Measurements from ENCODE around the gene HYOU1.
"Not testable (repeated sequence)": the region's sequence is repeated elsewhere in the genome, so short reads cannot be mapped to it uniquely, and the experiment has no call there.

Gene HYOU1

GRCh38 chr11:119041821-119042514 is 15.0 kb downstream of the HYOU1 start:
- no peak for DNase-seq

GRCh38 chr11:119039471-119039870 is 17.5 kb downstream of the HYOU1 start:
- not testable (repeated sequence) for DNase-seq

DNA sequence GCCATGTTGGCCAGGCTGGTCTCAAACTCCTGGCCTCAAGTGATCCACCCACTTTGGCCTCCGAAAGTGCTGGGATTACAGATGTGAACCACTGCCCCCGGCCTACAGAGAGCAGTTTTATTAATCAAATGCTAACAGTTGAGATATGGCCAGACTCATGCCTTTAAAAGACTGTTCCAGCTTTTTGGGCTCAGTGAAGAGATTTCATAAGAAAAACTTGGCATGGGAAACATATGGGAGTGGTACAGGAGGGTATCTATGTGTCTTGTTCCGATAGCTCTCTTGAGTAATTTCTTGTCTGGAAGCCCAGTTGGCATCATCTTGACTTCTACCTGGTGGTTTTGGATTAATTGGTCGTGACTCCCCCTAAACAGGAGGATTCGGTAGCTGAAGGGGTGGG is 18.1 kb downstream of the HYOU1 start:
- no peak for DNase-seq

DNA sequence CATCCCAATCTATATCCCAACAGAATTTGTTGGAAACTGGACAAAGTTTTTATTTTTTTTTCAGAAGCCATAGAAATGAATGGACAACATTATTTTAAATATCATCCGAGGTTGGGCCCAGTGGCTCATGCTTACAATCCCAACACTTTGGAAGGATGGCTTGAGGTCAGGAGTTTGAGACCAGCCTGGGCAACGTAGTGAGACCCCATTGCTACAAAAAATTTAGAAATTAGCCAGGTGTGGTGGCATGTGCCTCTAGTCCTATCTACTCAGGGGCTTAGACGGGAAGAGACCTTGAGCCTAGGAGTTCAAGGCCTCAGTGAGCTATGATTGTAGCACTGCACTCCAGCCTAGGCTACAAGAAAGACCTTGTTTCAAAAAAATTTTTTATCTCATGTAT is 22.2 kb downstream of the HYOU1 start:
- DNase-seq, result no peak

- not testable (repeated sequence) for DNase-seq
These were observed 23.6 kb downstream of the HYOU1 start for GRCh38 chr11:119033421-119033820.

DNA sequence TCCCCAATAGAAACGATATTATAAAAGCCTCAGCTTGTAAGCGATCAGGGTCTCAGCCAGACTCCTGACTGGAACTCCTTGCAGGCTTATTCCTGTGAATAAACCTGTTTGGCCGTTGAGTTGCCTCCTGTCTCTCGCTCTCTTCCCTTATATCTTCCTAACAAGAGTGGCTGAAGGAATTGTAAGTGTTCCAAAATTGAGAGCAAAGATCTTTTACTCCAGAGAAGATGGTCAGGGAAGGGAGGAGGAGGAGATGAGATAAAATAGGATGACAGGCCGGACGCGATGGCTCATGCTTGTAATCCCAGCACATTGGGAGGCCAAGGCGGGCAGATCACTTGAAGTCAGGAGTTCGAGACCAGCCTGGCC is 25.1 kb downstream of the HYOU1 start:
- DNase-seq, result no peak

DNA sequence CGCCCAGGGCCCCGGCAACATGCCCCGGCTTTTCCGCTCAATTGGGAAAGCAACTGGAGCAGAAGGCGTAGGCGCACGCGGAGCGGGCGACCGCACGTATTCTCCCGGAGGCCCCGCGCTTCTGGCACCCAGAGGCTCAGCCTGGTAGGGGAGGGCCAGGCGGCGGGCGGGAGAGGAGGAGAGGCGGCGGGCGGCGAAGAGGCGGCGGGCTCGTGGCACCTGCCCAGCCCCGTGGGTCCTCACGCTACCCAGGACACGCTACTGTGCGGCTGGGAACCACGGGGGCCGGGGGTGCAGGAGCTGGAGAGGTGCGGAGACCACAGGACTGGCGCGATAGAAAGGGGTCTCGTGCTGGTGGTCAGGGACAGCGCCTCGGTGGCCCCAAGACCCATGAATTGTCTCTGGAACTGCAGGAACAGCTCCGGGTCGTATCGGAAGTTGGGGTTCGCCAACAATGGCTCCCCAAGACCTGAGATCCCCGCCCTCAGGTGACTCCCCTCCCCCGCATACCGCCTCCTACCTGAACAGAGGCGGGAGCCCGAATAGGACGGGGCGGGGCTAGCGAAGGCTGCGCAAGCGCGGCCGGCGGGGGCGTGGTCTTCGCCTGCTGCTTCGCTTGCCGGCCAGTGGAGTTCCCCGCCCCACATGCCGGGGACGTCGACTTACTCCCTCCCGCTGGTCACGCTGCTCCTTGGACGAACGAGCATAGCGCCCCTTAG is 26.5 kb downstream of the HYOU1 start, which contains the start of gene SLC37A4:
TSS of gene SLC37A4 (minus strand) at position 549 of the 719 bp plus-strand sequence.
- DNase-seq, result peak; percentile 99

GRCh38 chr11:119030029-119030328 is 27.0 kb downstream of the HYOU1 start:
- DNase-seq, result no peak

- DNase-seq, result peak; percentile 47
These were observed 27.5 kb downstream of the HYOU1 start for GRCh38 chr11:119029340-119030028.

DNA sequence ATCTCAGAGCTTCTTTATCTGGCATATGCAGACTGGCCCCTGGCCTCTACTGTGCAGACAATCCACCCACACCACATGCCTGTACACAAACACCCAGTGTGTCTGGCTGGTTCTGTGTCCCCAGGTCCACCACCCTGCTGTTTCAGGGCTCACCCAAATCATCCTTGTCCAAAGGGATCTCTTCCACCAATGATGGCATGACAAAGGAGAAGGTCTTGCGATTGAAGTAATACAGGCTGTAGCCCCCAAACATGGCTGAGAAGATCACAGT is 28.0 kb downstream of the HYOU1 start:
- DNase-seq, result no peak

DNA sequence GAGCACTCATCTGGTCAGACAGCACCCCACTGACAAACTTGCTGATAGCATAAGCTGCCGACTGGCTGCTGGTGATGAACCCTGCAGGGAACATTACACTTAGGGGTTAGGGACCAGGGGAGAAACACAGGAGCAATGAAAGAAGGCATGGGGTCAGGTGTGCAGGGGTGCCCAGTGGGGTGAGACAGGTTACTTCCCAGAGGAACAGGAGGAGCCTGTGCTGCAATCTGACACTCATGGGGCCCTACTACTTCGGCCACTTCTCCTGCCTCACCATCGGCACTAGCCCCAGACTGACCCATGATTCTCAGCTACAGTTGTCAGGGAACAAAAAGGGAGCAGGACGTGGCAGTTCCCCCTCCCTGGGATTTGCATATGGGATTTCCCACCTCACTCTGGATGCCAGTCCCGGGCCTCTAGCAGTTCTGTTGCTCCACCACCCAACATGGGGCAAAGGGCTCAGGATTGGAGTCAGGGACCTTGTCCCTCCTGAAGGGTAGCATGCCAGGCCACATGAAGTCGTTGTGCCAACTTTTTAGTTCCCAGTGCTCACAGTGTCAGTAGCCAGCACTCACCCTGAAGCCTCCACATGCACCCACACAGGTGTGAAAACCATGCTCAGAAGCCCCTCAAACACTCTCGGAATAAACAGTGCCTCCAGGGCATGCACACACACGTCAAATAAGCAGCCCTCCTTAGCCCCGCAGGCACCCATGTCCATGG is 28.5 kb downstream of the HYOU1 start:
- DNase-seq, result peak; percentile 28

GRCh38 chr11:119027561-119028345 is 29.3 kb downstream of the HYOU1 start:
- DNase-seq, result no peak

DNA sequence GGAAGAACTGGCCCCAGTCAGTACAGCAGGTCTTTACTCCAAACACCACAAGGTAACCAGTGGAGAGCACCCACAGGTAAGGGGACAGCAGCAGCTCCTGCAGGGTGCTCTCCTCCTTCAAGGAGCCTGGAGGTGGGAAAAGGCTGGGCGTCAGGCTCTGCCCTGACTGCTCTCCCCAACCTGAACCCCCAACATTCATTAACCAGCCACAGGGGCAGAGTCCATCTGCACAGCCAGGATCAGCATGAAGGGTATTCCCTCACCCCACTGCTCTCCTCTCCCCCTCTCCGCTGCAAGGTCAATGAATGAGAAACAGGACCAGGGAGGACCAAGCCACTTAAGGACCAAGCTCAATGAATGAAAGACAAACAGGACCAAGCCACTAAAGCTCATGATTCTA is 30.0 kb downstream of the HYOU1 start:
- no peak for DNase-seq

DNA sequence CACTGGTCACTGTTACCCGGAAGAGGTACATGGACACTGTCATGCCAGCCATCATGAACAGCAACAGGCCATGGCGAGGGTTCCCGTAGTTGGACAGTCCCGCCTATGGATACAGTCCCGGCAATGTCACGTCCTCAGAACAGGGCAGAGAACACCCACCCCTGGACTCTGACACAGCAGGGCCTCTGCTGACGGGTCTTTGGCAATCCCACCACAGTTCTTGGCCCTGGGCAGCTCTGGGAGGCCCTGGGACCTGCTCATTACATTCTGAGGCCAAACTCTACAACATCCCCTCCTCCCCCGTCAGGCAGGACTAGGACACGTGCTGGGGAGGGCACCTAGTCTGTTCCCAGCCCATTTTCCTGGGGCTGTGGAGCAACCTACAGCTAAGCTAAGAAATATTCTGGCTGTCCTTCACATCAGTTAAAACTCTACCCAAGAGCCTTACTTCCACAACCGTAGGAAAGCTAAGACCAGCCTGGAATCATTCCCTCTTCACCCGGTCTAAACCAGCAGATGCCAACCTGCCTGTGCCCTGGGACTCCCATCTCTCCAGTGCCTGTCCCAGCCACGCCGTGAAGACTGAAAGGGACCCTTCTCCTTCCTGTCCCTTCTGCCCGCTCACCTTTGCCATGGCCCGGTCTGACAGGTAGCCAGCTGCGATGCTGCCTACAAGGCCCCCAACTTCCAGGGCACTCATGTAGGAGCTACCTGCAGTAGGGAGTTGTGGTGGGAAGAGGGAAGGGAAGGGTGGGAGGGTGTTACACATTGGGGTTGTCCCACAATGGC is 30.8 kb downstream of the HYOU1 start:
- no peak for DNase-seq

GRCh38 chr11:119025541-119025940 is 31.5 kb downstream of the HYOU1 start:
- no peak for DNase-seq

DNA sequence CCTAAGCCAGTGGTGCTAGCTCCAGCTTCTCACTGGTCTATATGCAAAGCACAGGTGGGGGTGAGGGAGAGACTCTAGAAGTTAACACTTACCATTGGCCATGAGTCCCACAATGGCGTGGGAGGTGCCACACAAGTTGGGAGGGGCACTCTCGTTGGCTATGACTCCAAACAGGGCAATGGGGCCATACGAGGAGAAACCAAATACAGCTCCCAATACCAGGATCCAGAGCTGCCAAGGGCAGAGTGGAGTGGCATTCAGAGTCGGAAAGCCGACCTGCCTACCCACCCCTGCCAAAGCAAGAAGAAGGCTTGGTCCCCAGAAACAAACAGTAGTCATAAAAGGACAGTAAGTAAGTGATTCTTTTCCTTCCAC is 31.9 kb downstream of the HYOU1 start:
- no peak for DNase-seq

GRCh38 chr11:119024430-119025098 is 32.4 kb downstream of the HYOU1 start:
- DNase-seq, result no peak

- DNase-seq, result no peak
These were observed 33.3 kb downstream of the HYOU1 start for GRCh38 chr11:119023741-119024140.

DNA sequence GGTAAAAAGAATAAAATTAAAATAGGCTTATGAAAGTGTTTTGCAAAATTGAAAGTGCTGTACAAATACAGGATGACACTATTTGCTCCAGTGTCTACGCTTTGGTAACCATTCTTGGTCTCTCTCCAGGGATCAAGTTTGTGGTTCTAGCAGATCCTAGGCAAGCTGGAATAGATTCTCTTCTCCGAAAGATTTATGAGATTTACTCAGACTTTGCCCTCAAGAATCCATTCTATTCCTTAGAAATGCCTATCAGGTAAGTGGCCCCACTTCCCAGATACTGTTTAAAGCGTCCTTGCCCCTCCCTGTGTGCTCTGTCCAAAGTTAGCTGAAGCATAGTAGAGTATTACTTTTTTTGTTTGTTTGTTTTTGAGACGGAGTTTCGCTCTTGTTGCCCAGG is 35.4 kb downstream of the HYOU1 start:
- DNase-seq, result no peak

DNA sequence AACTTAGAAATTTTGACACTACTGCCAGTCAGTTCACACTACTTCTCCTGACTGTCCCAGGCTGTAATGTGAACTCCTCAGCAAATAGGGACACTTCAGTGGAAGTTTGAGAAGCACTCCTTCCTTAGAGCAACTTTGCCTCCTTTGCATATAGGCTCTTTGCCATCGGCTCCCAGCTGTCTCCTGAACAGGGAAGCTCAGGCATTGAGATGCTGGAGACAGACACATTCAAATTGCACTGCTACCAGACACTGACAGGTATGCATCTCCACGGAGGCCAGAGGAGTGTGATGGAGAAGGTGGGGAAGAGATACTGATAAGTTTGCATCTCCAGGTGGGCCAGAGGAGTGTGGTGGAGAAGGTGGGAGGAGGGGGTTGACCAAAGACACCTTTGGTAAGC is 37.0 kb downstream of the HYOU1 start:
- no peak for DNase-seq

DNA sequence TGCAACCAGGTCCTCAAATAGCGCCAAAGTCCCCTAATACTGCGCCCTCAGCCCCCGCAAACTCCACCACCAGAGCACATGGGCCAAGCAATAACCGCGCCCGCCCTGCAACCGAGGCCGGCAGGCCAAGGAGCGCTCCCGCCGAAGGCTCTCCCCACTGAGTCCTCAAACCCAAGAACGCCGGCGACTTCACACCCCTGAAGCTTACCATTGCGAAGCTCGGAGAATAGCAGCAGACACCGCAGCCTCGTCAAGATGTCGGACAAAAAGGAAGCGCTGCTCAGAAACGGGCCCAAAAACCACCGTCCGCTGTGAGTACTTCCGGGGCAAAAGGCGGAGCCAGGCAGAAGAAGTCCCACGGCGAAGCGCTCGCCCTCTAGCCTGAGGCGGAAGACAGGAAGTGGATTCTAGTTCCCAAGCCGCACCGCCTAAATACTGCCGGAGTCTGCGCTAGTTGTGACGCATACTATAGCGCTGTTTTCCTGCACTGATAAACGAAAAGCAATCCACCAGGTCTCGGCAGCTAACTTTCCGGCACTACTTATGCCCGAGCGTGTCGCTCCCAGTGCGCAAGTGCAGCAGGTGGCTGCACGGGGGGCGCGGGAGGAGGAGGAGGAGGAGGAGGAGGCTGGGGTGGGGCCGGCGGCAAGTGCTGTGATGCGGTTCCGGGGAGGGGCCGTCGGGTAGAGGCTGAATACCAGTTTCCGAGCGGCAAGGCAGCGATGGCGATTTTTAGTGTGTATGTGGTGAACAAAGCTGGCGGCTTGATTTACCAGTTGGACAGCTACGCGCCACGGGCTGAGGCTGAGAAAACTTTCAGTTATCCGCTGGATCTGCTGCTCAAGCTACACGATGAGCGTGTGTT is 38.7 kb downstream of the HYOU1 start, which contains the start of the genes RPS25 and TRAPPC4:
TSS of gene RPS25 (minus strand) at position 270 of the 865 bp plus-strand sequence. CDS start at position 211, 59 bp downstream.
TSS of gene TRAPPC4 (plus strand) at position 693 of the 865 bp plus-strand sequence. CDS start at position 723, 30 bp downstream.
- DNase-seq, result peak; percentile 97
